Umbilical cord (tissue), 2 donors: Measurements from ENCODE around the gene C1QA. TPM values are rescaled to one million over a fixed set of nuclear protein-coding genes. Genes with fewer than 3 reads are reported as not detected.
"Not testable (repeated sequence)": the region's sequence is repeated elsewhere in the genome, so short reads cannot be mapped to it uniquely, and the experiment has no call there.

Experiments
- DNase-seq: peaks from one replicate; pipeline ENCODE4 v3.0.0-alpha.2; 2015; ENCODE audit warnings: low spot score
- total RNA-seq: library from RNA; depleted of rRNA; stranded (reverse); fragments of >200 nt; gene quantifications from one replicate; pipeline ENCODE4 v1.2.3, GENCODE V29; 2014; ENCODE audit warnings: low replicate concordance; ENCODE audit not compliant: insufficient read depth

C1QA gene
- total RNA-seq, 1 donor from 2014 or later, result 122 TPM

DNA sequence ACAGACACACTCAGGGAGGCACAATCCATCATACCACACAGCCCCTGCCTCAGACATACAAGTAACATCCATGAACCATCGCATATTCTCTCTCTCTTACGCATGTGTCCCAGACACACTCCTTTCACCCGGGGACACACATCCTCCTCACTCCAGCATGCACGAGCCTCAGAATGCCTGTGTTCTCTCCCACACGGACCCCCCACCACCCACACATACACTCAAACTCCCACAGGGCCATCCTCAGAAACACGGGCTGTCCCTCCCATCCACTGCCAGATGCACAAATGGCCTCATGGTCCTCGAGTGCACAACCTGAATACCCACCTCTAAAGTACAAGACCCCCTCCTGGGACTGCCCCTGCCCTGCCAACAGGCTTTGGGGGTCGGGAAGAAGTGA, 4.8 kb downstream of the C1QA start:
- no peak for DNase-seq

DNA sequence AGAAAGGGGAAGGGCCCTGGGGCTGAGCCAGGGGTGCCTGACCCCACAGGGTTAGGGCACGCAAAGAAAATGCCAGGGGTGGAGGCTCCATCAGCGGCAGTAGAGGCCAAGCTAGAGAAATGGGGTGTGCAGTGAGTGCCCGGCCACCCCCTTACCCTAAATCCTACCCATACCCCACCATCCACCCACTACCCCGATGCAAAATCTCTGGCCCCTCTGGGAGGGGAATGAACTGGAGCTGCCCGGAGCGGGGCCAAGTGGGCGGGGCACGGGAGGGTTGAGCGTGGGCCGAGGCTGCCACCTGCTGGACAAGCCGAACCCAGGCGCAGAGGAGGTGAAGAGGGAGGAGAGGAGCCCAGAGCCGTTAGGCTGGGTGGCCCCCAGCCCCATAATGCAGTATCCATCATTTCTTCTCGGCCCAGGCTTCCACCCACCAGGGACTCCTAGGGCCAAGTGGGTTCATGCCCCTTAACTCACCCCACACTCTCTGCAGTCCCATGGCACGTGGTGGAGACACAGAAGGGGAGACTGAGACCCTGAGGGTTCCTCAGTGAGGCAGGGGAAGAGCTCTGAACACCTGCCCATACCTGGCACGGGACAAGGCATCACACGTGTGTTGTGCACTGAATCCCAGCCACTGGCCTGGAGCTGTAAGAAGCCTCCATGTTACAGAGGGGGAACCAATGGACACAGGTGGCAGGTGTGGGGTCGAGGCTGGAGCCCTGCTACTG, 5.6 kb downstream of the C1QA start:
- DNase-seq, result peak; percentile 63

DNA sequence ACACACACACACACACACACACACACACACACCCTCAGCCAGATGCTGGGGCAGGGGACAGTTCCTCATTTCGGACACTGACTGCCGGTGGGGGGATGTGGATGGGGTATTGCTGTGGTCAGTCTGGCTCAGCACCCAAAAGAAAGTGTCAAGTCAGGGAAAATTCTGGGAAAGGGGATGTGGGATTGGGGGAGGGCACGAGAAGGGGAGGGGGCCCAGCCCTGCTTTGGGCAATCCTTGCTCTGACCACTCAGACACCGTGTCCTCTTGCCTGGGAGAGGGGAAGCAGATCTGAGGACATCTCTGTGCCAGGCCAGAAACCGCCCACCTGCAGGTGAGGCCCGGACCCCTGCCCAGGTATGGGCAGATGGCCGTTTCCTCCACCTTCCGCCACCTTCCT, 7.0 kb downstream of the C1QA start, which contains the start of gene C1QC:
C1QC (plus strand) TSS at position 253 of the 400 bp plus-strand sequence. CDS start 391 bp downstream, outside the sequence.
- DNase-seq, result peak; percentile 46

DNA sequence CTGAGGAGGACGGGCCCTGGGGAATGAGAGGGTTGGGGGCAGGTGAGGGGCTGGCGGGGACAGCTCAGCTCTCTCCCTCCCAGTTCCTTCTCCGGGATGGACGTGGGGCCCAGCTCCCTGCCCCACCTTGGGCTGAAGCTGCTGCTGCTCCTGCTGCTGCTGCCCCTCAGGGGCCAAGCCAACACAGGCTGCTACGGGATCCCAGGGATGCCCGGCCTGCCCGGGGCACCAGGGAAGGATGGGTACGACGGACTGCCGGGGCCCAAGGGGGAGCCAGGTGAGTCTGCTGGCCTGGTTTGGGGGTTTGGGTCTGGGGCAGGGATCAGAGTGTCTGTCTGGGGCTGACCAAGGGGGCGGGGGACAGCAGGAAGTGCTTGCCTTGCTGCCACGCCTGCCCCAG, 7.5 kb downstream of the C1QA start:
- no peak for DNase-seq

DNA sequence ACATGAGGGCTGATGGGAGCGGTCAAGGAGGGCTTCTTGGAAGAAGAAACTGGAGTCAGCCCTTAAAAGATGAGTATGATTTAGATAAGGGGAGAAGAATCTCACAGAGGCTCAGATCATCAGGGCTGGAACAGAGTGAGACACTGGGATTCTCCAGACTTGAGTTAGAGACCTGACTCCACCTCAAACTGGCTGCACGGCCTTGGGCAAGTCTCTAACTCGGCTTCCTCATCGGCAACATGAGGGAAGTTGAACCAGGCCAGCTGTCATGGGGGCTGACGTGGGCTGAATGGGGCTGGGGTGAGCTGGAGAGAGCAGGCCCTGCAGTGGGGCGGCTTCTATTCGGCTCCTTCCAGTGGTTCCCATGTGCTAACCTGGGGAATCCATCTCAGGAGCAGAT, 9.5 kb downstream of the C1QA start:
- DNase-seq, result no peak

DNA sequence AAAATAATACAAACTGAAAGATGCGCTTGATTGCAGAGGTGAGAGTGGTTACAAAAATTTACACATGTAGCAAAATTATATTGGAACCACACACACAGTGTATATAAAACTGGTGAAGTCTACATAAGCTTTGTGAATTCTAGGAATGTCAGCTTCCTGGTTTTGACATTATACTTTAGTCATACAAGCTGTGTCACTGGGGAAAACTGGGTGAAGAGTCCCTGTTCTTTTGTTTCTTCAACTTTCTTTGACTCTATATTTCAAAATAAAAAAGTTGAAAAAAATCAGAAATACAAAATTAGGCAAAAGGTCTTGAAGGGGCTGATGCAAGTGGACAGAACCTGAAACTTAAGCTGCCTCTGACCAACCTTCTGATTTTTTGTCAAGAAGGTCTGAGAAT, 10.0 kb downstream of the C1QA start:
- no peak for DNase-seq

DNA sequence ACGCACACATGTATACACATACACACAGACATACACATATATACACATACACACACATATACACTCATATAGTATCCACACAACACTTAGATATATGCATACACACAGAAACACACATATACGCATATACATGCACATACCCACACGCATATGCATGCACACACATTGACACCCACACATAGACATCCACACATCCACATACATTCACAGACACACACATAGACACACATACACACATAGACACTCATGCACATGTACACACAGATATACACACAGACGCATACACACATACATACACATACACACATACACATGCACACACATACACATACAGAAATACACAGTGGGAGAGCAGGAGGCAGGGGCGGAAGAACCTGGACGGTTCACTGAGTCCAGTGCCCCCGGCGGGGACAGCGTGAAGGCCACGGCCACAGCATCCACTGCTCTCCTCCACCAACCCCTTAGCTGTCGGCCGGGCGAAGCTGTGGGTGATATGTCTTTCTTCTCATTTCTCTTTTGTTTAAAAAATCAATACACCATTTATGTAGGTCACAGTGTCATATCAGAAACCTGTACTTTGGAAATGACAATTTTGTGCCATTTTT, 13.8 kb downstream of the C1QA start:
- DNase-seq, result no peak

DNA sequence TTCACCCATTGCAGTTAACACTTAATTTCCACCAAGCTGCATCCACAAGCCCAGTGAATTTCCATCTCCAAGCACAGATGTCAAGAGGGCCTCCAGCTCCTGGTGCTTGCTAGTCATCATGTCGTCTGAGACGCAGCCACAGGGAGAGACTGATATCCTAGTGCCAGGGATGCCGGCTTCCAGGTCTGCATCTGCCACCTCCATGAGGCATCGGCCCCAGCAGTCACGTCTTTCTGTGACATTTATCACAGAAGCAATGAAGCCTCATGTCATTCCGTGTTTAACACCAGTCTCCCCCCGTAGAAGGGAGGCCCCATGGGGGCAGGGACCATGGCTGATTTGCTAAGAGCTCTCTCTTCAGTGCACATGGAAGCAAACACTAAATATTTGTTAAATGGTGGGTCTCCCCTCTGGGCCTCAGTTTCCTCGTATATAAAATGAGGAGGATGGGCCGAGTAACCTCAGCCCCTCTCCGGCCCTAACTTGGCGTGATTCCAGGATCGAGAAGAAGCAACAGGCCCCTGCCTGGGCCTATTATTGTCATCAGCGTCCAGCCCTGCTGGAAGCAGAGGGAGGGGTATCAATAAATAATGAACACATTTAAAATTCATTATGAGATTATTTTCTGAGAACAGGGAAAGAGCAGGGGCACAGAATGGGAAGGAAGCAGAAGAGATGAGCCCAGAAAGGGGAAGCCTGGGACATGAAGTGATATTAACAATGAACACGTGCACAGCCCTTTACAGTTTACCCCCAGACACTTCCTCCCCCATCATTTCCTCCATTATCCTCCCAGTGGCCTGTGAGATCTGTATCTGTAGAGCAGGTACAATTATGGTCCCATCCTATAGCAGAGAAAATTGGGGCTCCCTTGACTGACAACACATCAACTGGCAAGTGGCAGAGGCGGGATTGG, 15.8 kb downstream of the C1QA start:
- DNase-seq, result no peak

DNA sequence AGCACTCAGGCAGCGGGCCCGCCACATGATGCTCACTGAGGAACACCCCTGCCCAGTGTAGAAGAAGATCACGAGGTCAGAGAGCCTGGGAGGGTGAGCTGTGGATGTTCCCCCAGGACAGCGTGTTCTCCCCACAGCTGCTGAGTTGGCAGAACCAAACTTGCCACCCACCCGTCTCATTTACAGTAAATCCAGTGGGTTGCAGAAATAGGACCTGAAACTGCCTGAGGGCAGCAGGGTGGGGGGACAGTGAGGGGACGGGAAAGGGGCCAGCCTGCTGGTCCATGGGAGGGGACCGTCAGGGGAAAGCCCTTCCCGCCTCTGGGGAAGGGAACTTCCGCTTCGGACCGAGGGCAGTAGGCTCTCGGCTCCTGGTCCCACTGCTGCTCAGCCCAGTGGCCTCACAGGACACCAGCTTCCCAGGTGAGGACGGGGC, 16.5 kb downstream of the C1QA start, which contains the start of gene C1QB:
C1QB (plus strand) TSS at position 356 of the 436 bp plus-strand sequence. CDS start 6,227 bp downstream, outside the sequence.
- peak; percentile 48 for DNase-seq

DNA sequence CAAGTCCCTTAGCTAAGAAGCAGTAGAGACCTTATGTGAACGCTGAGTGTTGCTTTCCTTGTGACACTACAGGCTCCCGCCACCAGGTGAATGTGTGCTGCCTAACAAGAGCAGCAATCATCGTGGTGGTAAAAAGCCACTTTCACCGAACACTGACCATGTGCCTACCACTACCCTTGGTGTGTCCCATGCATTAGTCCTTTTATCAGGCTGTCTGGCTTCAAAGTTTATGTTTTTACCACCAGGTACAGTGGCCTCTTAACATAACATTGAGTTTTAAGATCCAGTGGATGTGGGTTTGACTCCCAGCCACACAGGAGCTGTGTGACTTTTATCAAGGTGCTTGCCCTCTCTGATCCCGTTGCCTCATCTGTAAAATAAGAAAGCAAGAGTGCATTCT, 18.3 kb downstream of the C1QA start:
- no peak for DNase-seq

DNA sequence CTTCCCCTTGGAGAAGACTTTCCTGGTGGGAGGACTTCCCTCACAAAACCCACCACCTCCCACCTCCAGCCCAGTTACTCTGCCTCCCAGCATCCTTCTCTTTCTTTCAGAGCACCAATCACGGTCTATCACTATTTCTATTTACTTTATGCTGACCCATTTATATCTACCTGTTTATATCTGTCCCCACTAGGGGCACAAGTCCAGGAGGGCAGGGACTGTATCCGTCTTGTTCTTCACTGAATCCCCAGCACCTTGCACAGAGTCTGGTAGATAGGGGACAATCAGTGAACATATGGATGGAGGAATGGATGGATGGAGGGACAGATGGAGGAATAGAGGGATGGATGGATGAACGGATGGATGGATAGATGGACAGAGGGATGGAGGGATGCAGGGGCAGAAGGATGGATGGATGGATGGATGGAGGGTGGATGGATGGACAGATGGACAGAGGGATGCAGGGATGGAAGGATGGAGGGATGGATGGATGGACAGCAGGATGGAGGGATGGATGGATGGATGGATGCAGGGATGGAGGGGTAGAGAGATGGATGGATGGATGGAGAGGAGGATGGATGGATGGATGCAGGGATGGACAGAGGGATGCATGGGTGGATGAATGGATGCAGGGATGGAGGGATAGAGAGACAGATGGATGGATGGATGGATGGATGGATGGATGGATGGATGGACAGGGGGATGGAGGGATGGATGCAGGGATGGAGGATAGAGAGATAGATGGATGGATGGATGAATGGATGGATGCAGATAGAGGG, 22.1 kb downstream of the C1QA start:
- no peak for DNase-seq

DNA sequence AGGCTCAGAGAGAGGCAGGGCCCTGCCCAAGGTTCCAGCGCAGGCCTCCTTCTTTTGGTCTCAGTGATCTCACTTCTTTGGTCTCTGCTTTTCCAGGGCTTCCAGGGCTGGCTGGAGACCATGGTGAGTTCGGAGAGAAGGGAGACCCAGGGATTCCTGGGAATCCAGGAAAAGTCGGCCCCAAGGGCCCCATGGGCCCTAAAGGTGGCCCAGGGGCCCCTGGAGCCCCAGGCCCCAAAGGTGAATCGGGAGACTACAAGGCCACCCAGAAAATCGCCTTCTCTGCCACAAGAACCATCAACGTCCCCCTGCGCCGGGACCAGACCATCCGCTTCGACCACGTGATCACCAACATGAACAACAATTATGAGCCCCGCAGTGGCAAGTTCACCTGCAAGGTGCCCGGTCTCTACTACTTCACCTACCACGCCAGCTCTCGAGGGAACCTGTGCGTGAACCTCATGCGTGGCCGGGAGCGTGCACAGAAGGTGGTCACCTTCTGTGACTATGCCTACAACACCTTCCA, 24.4 kb downstream of the C1QA start:
- DNase-seq, result no peak

DNA sequence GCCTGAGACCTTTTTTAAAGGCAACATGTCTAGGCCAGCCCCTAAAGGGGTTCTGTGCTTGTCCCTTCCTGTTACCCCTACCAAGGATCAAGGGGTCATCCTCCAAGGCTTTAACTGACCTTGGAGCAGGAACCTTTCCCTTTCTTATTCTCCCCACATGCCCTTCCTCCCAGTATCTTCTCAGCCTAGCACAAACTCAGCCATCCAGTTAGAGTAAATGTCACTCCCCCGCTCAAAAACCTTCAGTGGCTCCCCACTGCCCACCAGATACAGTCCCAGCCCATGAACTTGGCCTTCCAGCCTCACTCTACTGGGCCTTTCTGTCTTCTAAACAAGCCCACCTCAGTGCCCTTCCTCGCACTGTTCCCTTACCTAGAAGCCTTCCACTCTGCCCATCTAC, 25.5 kb downstream of the C1QA start:
- DNase-seq, result no peak

DNA sequence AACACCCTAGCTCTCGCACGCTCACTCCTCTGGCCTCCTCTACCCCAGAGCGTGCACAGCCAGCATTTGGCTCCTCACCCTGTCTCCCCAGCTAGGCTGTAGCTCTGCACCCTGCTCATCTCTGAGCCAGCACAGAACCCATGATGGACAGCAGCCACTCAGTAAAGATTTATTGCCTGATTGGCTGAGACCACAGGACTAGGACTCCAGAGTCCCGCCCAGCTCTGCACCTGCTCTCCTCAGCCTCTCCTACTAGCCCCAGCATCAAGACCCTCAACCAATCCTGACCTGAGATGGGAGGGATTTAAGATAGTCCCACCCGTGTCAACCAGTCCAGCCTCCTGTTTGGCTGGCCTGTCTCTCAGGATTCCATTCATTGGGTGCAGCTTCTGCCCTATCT, 25.9 kb downstream of the C1QA start:
- DNase-seq, result no peak

DNA sequence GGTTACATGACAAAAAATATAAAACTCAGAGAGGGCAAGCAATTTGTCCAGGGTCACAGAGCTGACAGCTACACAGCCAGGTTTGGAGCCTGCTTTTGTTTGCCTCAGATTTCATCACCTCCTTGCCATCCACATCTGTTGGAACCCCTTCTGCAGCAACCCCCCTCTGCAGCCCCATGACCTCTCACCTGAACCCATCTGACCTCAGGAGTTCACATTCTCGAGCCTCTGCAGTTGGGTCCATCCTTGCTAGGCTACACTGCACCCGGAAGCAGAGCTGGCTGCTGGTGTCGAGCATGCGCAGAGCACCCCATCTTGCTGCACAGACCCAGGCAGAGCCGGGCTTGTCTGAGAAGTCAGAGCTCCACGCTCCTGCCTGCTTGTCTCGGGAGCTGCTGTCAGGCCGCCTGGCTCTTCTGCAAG, 26.6 kb downstream of the C1QA start:
- DNase-seq, result no peak

DNA sequence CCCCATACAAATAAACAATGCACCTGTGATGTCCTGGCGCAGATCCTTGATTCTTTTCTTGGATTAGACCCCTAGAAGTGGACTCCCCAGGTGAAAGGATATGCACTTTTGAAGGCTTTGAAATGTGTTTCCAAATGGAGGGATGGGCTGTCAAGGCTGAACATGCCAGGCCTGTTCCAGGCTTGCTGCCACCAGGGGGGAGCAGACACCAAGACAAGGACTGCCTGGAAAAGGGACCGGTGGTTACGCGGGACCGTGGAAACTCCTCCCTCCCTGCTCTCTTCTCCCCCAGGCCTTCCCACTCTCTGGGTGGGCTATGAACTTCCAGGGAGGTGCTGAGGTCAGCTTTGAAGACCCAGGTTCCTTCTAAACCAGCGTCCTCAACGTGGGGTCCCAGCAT, 29.3 kb downstream of the C1QA start:
- DNase-seq, result no peak

DNA sequence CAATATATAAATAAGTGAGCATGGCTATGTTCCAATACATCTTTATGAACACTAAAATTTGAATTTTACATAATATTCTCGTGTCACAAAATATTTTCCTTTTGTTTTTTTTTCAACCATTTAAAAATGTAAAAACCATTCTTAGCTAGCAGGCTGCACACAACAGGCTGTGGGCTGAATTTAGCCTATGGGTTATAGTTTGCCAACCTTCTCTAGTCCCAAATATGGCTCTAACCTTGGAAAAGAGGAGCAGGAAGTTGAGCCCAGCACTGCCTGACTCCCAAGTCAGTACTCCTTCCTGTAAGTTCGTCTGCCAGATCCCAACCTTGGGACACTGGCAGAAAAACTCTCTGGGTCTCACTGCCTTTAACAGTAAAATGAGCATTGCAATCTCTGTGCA, 30.0 kb downstream of the C1QA start:
- DNase-seq, result no peak

DNA sequence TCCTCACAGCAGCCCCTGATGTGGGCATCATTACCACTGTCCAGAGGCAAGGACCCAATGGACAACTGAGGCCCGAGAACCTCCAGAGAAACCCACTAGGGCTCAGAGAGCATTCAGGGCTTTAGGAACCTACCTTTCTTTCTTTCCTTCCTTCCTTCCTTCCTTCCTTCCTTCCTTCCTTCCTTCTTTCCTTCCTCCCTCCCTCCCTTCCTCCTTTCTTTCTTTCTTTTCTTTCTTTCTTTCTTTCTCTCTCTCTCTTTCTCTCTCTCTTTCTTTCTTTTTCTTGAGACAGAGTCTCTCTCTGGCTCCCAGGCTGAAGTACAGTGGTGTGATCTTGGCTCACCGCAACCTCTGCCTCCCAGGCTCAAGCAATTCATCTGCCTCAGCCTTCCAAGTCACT, 32.4 kb downstream of the C1QA start:
- not testable (repeated sequence) for DNase-seq

DNA sequence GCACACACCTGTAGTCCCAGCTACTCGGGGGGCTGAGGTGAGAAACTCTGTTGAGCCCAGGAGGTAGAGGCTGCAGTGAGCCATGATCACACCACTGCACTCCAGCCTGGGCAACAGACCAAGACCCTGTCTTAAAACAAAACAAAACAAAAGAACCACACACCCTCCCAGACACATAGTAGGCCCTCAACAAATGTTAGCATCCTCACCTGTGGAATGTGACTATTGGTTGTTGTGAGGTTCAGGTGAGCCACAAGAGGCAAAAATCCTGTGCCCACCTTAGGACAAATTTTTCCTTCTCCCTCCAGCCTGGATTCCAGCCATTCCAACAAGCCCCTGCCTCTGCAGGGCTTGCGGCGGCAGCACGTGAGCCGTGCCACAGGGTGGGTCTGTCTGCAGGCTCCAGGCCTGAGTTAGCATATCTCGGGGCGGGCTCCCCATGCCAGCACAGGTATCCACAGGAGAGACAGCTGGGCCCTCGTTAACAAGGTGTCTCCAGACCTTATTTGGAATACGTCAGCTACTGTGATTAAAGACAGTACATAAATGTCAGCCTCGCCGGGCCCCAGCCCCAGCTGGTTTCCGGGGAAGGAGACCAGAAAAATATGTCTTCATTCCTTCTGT, 34.0 kb downstream of the C1QA start:
- DNase-seq, result peak; percentile 61

DNA sequence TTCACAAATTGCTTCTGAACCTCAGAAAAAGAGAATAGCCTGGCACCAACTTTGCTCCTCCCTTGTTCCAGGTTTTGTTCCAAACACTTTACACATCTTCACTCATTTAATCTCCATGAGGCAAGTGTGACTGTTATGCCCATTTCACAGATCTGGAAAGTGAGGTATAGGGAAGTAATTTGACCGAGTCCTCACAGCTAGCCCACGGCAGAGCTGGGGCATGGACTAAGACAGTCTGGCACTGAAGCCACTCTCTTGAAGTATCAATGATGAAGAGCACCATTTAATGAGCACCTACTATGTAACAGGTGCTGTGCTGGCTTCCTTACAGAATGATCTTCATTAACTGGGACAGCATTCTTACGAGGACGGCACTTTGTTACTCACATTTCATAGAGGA, 35.6 kb downstream of the C1QA start:
- DNase-seq, result no peak
